Spleen (tissue), 7 donors: ENCODE data around the gene CDKN2C.

Source experiments
- CTCF ChIP-seq, 11 experiments: fragments of 200-600 bp in 7 of 11; fragments of 450-650 bp in 4 of 11; sonication (generic) in 4 of 11; IDR thresholded peaks in 8 of 11; conservative IDR thresholded peaks in 3 of 11; 1 replicate in 7 of 11; 2 replicates in 4 of 11; pipeline versions ENCODE4 v1.4.0 to v1.8.0; 2016 to 2021; ENCODE audit warnings: antibody characterized with exemption in 11 of 11, inconsistent platforms in 4 of 11, mild to moderate bottlenecking in 1 of 11
- POLR2A ChIP-seq, 3 donors: fragments of 450-650 bp; IDR thresholded peaks; one replicate each; pipeline ENCODE4 v1.5.1; 2017; ENCODE audit warnings: antibody characterized with exemption in 3 of 3, mild to moderate bottlenecking in 1 of 3
- POLR2AphosphoS5 ChIP-seq, 3 donors: sonication (generic); formaldehyde crosslinking; IDR thresholded peaks; one replicate each; pipeline ENCODE4 v1.5.1; 2017; ENCODE audit warnings: antibody characterized with exemption in 3 of 3
- donor health status: DM: no; HTN: no; CAD: no; lungs with moderate emphysema.
- donor health status: DM: no; HTN: no; CAD: no.
- donor health status: DM: no; HTN: no; CAD: no.

GRCh38 chr1:50940291-50940690 is 29.8 kb upstream of the CDKN2C start:
- TF ChIP-seq CTCF (IDR thresholded peaks at IDR 0.05 in 8 of 11, conservative IDR thresholded peaks at IDR 0.05 in 3 of 11) (no peak), POLR2A (IDR thresholded peaks at IDR 0.05) (no peak), POLR2AphosphoS5 (IDR thresholded peaks at IDR 0.05) (no peak)
